ENCODE data around the gene TXNRD3.

The TXNRD3 gene

DNA sequence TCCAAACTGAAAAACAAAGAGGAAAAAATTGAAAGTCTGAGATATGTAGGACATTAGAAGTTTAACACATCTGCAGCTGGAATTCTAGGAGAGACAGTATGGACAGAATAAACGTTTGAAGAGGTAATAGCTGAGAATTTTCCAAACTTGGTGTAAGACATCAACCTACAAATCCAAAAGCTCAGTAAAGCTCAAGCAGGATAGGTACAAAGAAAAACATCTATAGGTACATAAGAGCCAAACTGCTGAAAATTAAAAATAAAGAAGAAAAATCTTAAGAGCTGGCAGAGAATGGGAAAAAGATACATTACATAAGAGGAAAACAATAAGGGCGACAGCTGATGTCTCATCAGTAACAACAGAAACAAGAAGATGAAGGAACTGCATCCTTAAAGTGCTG lies 73.4 kb downstream of the TXNRD3 start:
- DNase-seq: no peak

DNA sequence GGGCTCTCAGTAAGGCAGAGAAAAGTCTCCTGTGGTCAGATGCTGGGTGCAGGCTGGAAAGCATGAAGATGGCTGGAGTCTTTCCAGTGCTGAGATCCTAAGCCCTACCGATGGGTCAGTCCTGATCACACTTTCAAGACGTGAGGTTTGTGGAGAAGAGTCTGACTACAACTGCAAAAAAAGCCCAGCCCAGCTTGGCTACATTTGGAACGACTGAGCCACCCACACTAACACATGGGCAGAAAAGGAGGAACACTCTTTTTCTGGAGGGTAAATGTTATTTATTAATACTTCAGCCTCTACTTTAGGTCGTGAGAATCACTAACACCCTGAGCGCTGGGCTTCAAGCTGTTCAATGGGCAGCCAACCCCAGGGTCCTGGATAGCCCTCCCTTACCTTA lies 74.2 kb downstream of the TXNRD3 start:
- no peak for DNase-seq

DNA sequence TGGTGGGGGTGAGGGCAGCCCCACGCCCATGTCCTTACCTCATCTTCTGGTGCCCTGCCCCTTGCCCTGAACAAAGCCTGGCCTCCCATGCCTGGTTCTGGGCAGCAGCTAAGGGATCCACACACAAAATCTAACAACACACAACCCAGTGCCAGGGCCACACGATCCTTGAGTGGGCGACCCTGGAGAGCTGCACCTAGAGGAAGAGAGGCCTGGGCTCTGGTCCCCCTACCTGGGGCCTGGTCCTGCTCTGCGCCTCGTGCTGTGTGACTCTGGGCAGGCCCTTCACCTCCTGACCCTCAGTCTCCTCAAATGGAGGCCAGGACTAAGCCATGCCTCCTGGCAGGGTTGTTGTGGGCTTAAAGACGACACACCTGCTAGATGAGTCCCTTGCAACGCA lies 76.2 kb downstream of the TXNRD3 start:
- DNase-seq: no peak

DNA sequence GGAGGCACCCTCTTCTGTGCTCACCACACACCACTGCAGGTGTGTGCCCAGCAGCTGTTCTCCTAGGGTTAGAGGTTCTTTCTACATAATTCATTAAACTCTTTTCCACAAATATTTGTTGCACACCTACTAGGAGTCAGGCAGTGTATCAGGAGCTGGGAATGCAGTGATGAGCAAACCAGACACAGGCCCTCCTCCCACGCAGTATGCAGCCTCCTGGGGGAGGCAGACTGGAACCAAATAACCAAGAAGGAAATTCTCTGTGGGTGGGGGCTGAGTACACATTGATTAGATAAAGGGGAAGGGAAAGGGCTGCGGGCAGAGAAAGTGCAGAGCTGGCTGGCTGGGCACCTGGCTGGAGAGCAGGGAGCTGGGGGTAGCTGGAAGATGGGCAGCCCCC lies 77.7 kb downstream of the TXNRD3 start:
- DNase-seq: no peak

DNA sequence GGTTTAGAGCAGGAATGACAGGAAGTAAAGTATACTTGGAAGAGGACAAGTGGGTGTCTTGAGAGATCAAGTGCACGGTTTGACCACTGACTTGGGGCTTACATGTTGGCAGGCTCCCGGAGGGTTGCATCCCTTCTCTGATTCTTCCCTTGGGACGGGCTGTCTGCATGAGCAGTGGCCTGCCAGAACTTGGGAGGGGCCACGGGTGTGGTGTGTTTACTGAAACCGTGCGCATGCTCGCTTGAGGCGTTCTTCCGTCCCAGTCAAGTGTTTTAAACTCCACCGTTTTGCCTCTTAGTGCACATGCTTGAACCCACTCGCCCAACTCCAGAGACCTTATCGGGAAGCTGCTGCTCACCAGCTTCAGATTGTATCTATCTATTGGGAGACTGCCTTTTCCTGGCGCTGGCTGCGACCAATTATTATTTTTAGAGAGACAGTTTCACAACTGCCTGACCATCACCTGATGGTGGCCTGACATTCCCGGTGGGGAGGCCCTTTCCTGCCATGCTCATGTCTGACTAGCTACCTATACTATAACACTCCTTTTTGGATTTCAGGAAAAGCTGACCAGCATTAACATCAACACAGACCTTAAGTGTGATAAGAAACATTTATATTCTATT lies 81.3 kb downstream of the TXNRD3 start:
- no peak for DNase-seq

DNA sequence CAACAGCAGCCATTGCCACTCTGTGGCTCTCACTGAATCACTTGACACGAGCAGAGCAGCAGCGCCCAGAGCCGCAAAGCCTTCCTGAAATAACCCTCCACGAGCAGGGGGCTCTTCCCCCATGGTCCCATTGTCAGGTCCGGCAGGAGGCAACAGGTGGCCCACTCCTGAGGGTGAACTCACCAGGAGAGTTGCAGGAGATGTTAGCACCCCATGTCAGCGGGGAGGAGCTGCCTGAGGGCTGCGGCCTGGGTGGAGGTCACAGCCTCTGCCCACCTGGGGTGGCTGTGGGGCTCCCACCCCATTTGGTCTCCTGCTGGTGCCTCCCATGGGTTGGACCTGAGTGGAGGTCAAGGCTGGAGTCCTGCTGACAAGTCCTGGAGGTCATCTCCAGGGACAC lies 83.8 kb downstream of the TXNRD3 start:
- DNase-seq: no peak

DNA sequence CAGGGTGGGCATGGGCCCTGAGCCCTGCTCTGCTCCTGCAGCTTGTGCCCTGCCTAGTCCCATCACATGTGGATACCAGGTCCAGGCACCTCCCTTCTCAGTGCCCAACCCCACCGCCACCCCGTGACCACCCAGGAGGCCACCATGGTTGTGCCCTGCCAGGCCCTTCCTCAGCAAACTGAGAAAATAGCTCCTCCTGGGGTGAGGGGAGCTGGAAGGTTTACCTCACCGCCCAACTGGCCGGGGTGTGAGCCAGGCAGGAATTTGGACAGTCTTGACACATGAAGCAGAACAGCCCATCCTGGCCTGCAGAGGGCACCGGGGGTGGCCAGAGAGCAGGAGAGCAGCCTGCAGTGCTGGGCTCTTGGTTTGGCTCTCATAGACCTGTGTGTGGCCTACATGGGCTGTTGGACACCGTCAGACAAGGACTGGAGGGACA lies 84.8 kb downstream of the TXNRD3 start:
- DNase-seq: no peak

DNA sequence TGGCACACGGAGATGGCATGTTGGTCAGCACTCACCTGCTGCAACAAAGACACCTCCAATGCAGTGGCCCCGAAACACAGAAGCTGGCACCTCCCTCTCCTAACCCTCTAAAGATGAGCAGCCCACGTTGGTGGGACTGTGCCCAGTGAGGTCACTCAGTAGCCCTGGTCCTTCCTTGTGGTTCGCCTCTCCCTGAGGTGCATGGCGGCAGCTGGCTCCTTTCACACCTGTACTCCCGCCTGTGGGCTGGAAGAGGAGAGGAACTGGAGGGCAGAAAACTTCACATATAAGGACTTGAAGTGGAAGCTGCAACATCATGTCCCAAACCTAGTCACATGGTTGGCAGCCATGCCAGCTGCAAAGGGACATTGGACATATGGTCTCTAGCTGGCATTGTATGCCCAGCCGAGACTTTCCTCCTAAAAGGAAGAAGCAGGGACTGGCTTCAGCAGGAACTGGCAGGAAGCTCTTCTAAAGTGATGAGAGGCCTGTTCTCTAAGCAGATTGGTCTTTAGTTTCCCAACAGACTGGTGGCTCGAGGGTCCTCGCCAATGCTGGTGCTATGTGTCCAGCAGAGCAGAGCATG lies 85.4 kb downstream of the TXNRD3 start:
- DNase-seq: no peak

DNA sequence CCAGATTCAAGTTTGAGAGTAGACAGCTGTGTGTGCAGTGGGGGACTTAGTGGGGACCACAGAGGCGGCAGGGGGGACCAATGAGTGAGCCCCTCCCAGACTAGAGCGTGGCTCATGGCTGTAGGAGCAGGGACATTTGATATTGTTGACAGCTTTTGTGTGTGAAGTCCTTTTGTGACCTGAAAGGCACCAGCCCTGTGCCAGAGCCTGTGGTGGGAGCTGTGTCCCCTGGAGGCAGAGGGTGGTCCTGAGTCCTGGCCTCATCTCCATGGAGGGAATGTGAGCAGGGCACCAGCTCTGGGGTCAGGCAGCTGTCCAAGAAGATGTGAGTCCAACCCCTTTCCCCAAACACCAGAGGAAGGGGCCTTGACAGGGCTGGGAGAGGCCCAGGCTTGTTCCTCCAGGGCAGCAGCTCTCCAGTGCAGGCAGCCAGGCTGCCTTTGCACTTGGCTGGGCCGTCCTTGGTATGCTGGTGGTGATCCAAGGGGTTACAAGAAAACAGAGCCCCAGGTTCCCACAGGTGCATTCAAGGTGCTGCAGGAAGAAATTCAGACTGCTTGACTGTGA lies 86.1 kb downstream of the TXNRD3 start:
- DNase-seq: no peak

DNA sequence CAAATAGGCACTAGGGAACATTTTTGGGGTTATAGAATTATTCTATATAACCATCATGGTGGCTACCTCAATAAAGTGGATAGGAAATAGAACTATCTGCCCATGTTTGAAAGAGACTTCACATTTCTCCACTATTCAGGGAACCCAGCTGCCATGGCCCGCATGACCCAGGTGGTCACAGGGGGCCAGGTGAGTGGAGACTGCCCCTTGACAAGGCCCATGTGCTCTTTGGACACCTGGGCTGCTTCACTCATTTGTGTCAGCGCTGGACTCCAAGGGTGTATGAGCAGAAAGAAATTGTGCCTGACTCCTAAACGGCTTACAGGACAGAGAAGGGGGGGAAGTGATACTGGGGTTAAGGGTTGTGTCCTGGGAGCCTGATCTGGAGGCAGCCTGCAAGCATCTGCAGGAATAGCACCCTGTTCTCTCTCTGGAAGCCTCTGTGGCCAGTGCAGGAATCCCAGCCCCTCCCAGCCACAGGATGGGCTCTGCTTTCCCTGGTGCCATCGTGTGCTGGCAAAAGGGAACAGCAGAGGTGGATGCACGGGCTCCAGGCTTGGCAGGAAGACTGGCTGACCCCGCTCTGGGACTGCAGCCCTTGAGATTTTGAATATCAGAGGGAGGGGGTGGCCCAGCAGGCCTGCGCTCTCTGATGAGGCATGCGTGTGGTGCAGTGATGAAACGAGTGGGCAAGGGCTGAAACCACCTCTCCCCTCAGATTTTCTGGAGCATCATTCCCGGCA lies 87.1 kb downstream of the TXNRD3 start:
- no peak for DNase-seq

DNA sequence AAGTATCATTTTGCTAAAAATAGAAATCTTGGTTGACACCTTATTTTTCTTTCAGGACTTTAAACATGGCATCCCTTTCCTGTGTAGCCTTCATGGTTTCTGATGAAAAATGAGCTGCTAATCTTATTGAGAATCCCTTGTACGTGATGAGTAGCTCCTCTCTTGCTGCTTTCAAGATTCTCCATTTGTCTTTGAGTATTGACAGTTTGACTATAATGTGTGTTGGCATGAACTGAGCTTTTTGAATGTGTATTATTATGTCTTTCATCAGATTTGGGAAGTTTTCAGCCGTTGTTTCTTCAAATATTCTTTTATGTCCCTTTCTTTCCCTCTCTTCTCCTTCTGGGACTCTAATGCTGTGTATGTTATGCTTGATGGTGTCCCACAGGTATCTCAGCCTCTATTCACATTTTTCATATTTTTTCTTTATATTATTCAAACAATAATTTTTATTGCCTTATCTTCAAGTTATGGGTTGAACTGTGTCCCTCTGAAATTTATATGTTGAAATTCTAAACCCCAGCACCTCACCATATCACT lies 92.1 kb downstream of the TXNRD3 start:
- DNase-seq: no peak

DNA sequence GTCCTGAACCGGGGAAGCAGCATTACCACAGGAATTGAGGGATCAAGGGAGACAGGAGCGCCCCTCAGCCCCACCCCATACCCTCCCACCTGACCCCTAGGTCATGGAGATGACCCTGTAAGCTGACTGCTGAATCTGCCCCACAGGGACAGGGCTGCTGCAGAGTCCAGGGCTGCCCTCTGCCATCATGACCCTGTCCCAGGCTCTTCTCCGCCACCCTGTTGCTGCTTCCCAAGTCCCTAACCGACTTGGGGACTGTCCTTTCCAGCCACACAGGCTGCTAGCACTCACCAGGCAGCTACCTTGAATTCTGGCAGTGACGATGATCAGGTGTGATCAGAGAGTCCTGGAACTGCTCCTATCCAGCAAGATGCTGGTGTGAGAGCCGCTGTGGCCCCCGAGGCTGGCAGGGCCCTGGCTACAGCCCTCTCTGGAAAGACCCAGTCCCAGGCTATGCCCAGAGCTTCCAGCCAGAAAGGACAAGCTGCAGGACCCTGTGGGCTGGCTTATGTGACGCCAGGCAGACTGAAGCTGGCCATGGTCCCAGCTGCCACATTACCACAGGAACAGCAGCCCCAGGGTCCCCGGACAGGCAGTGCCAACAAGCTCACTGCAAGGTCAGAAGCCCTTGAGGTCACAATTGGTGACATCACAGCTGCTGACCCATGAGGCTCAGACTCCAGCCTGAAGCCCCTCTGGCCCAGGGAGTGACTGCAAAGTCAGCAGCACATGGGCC lies 96.4 kb downstream of the TXNRD3 start, which contains the start of gene C3orf22:
Gene C3orf22 (minus strand): TSS at position 597 of the 736 bp plus-strand sequence. CDS start 5,542 bp downstream, outside the sequence.
- no peak for DNase-seq

DNA sequence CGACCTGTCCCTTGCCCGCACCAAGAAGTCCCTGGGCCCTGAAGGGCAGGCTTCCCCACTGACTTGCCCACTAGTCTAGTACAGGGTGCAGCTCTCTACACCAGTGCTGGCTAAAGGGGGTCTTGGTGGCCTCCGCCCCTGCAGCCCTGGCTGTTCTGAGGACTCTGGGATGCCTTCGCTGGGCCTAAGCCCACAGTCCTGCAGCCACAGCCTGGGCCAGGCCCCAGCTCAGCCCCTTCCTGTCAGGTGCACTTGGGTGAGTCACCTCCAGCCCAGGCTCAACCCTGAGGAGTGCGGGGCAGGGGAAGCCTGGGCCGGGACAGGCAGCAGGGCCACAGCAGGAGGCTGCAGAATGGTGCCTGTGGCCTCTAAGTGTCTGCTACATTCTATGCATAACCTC lies 97.2 kb downstream of the TXNRD3 start:
- no peak for DNase-seq

DNA sequence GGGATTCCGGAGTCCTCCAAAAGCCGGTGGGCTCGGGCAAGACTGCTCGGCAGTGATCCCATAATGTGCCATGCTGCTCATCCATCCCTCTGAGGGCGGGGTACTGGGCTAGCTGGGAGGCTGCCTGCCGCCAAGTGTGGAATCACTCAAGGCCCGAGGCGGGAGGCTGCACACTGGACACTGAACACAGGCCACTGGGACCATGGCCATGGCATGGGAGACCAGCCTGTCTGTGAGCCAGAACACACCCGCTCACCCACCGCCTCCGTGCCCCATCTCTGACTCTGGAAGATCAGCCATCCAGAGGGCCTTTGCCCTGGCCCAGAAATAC lies 97.5 kb downstream of the TXNRD3 start:
- peak; percentile 5 for DNase-seq
